B cell (primary cell): ENCODE data around the gene RBP3. TPM values are rescaled to one million over a fixed set of nuclear protein-coding genes. Genes with fewer than 3 reads are reported as not detected.

Source experiments
- ATAC-seq: fragments of 200-7000 bp; cut with Tn5 transposase; one replicate; pipeline ENCODE4 v1.10.0; 2021; ENCODE audit warnings: low read depth, mild to moderate bottlenecking, moderate number of reproducible peaks, moderate library complexity
- CTCF ChIA-PET: fragments of 350-600 bp; sonication (Branson Sonifier 250); formaldehyde crosslinking; loops from one replicate; lab custom pipeline; 2021; ENCODE audit warnings: antibody characterized with exemption, inconsistent platforms; lab: Charles Lee
- POLR2A ChIA-PET: fragments of 350-600 bp; sonication (Branson Sonifier 250); formaldehyde crosslinking; loops from one replicate; lab custom pipeline; 2021; ENCODE audit warnings: antibody characterized with exemption; lab: Charles Lee
- DNase-seq: peaks from one replicate; pipeline ENCODE4 v3.0.0; 2013
- H2AFZ ChIP-seq: 2 replicates; pipeline ENCODE4 v1.6.1; 2012; ENCODE audit warnings: mild to moderate bottlenecking, low read depth, low read length; ENCODE audit not compliant: insufficient read depth, poor library complexity, severe bottlenecking
- H3K27ac ChIP-seq, 2 donors: 1 replicate in 1 of 2; 2 replicates in 1 of 2; pipeline ENCODE4 v1.5.1; 2012 to 2013; ENCODE audit warnings: low read length in 2 of 2, mild to moderate bottlenecking in 2 of 2, moderate library complexity in 1 of 2
- H3K27me3 ChIP-seq, 4 experiments: fragments of 200-600 bp in 1 of 4; sonication (generic) in 1 of 4; replicated peaks in 1 of 4; 1 replicate in 2 of 4; 2 replicates in 2 of 4; pipeline versions ENCODE4 v1.6.1 to v1.7.0; 2013 to 2016; ENCODE audit warnings: low read length in 3 of 4, mild to moderate bottlenecking in 2 of 4, mixed read lengths in 1 of 4, moderate library complexity in 1 of 4; ENCODE audit not compliant: insufficient read depth in 4 of 4, control insufficient read depth in 3 of 4; ENCODE audit errors: control extremely low read depth in 1 of 4
- H3K36me3 ChIP-seq, 2 experiments: replicated peaks in 1 of 2; 1 replicate in 1 of 2; 2 replicates in 1 of 2; pipeline versions ENCODE4 v1.6.1 to v1.7.1; 2013; ENCODE audit warnings: low read length in 1 of 2; ENCODE audit not compliant: insufficient read depth in 2 of 2, control insufficient read depth in 1 of 2; ENCODE audit errors: control extremely low read depth in 1 of 2, extremely low read depth in 1 of 2
- H3K4me1 ChIP-seq, 2 donors: fragments of 200-600 bp in 1 of 2; sonication (generic) in 1 of 2; 1 replicate in 1 of 2; 2 replicates in 1 of 2; pipeline versions ENCODE4 v1.5.1 to v1.6.1; 2013 to 2017; ENCODE audit warnings: low read length in 2 of 2; ENCODE audit not compliant: control insufficient read depth in 2 of 2, insufficient read depth in 2 of 2
- H3K4me2 ChIP-seq: replicated peaks from 2 replicates; pipeline ENCODE3; 2012; ENCODE audit warnings: mild to moderate bottlenecking, low read depth, low read length; ENCODE audit not compliant: poor library complexity, severe bottlenecking
- H3K4me3 ChIP-seq, 5 experiments: fragments of 200-600 bp in 1 of 5; sonication (generic) in 1 of 5; 1 replicate in 3 of 5; 2 replicates in 2 of 5; pipeline versions ENCODE4 v1.5.1 to v1.7.0; 2011 to 2016; ENCODE audit warnings: low read length in 4 of 5, mild to moderate bottlenecking in 4 of 5, low read depth in 2 of 5, control low read depth in 1 of 5, moderate library complexity in 1 of 5; ENCODE audit not compliant: insufficient read depth in 1 of 5; ENCODE audit errors: control extremely low read depth in 1 of 5, extremely low read depth in 1 of 5
- H3K79me2 ChIP-seq: fragments of 200-600 bp; sonication (generic); one replicate; pipeline ENCODE4 v1.6.0; 2016; ENCODE audit warnings: low read length; ENCODE audit not compliant: control insufficient read depth, insufficient read depth
- H3K9ac ChIP-seq: fragments of 200-600 bp; sonication (generic); 2 replicates; pipeline ENCODE4 v1.6.1; 2017; ENCODE audit warnings: mild to moderate bottlenecking, low read length, moderate library complexity
- H3K9me3 ChIP-seq, 3 donors: one replicate each; pipeline versions ENCODE4 v1.6.1 to v1.7.1; 2013; ENCODE audit warnings: low read length in 2 of 3; ENCODE audit not compliant: control insufficient read depth in 2 of 3, insufficient read depth in 1 of 3; ENCODE audit errors: control extremely low read depth in 1 of 3
- H4K20me1 ChIP-seq: 2 replicates; pipeline ENCODE4 v1.6.0; 2012; ENCODE audit warnings: mild to moderate bottlenecking, low read length; ENCODE audit not compliant: insufficient read depth, control insufficient read depth, poor library complexity, severe bottlenecking
- H3K27ac Mint-ChIP-seq: one replicate; pipeline ENCODE4 v1.8.0; 2021; ENCODE audit warnings: mixed read lengths
- H3K27me3 Mint-ChIP-seq: one replicate; pipeline ENCODE4 v1.8.0; 2021; ENCODE audit warnings: mixed read lengths
- H3K4me1 Mint-ChIP-seq: one replicate; pipeline ENCODE4 v1.8.0; 2021; ENCODE audit warnings: mixed read lengths
- H3K4me3 Mint-ChIP-seq: one replicate; pipeline ENCODE4 v1.8.0; 2021; ENCODE audit warnings: mixed read lengths
- H3K9me3 Mint-ChIP-seq: one replicate; pipeline ENCODE4 v1.8.0; 2022; ENCODE audit warnings: mixed read lengths; ENCODE audit not compliant: insufficient read depth
- EZH2 ChIP-seq: IDR thresholded peaks from 2 replicates; pipeline ENCODE4 v1.6.1; 2012; ENCODE audit warnings: borderline replicate concordance, low read depth, mild to moderate bottlenecking, moderate library complexity, low read length; ENCODE audit not compliant: insufficient read depth, poor library complexity, severe bottlenecking
- WGBS: methylation state at CpG from one replicate; pipeline ENCODE4 v1.1.5; 2013; ENCODE audit warnings: missing lambda C conversion rate; ENCODE audit not compliant: insufficient coverage; 5-methylcytosine and 5-hydroxymethylcytosine counted together
- intact Hi-C: fragments of 100-400 bp; cut with micrococcal nuclease; formaldehyde crosslinking; loops from one replicate; pipeline ENCODE4 v1.10.0; 2022
- polyA plus RNA-seq: library from polyadenylated mRNA; depleted of rRNA; stranded (reverse); fragments of >200 nt; gene quantifications from 2 replicates; pipeline ENCODE4 v1.2.3, GENCODE V29; 2012
- total RNA-seq, 2 donors: library from RNA; stranded (reverse); fragments of 120-200 nt in 1 of 2; gene quantifications; 1 replicate in 1 of 2; 2 replicates in 1 of 2; pipeline versions ENCODE4 v1.2.3 to v1.2.4, GENCODE V29; 2013 to 2022
- TF ChIP-seq, protein P1 (sequence below): fragments of 200-600 bp; IDR thresholded peaks from one replicate; pipeline ENCODE4 v1.8.0; 2022; ENCODE audit warnings: antibody characterized with exemption, mild to moderate bottlenecking

RBP3 gene
- total and polyA plus RNA-seq, 2 donors (not counting 1 experiment from before 2014, with no cell fraction given): not detected

DNA sequence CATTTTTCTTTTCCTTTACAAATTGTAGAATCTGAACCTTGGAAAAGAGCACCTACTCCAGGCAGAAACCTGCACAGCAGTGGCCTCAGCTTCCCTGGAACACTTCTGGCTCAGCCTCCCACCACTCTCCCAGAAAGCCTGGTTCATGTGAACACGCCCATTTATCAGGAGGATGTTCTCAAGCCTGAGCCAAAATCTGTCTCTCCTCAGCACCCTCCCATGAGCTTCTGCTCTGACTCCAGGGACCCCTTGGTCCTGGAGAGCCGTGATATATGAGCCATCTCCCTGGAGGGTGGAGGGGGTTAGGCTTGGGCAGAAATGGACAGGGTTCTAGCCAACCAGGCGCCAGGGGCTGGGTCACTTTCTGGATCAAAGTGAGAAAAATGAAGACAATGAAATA lies 15.8 kb upstream of the RBP3 start:
- CTCF ChIA-PET: interaction anchor here (0.6 kb wide), 1 partner anchor 108 kb away, joined by 4 read pairs; no protein-coding TSS in a partner anchor
- no peak overlapping the region for H3K27ac Mint-ChIP-seq
- 100% methylated on average over 1 of the region's 3 CpGs for WGBS
- Histone ChIP-seq H3K9ac (no peak overlapping the region), H3K4me2 (no peak overlapping the region), H3K4me3 (no peak overlapping the region), H3K9me3 (peaks cover 0 to 15% (median 0%) of the 10 kb centered on the region in 3 donors), H3K27ac (no peak overlapping the region), H3K4me1 (no peaks in the 10 kb centered on the region), H4K20me1 (no peaks in the 10 kb centered on the region), H3K36me3 (no peaks in the 10 kb centered on the region), H3K79me2 (no peaks in the 10 kb centered on the region), H3K27me3 (no peaks in the 10 kb centered on the region), H2AFZ (no peak overlapping the region)
- POLR2A ChIA-PET: no interaction called here
- ATAC-seq (no peak), DNase-seq (no peak)
- H3K4me1 Mint-ChIP-seq: no peaks in the 10 kb centered on the region
- intact Hi-C loops: no loop called here
- H3K9me3 Mint-ChIP-seq: no peaks in the 10 kb centered on the region
- H3K4me3 Mint-ChIP-seq: no peak overlapping the region
- TF ChIP-seq, protein P1, sequence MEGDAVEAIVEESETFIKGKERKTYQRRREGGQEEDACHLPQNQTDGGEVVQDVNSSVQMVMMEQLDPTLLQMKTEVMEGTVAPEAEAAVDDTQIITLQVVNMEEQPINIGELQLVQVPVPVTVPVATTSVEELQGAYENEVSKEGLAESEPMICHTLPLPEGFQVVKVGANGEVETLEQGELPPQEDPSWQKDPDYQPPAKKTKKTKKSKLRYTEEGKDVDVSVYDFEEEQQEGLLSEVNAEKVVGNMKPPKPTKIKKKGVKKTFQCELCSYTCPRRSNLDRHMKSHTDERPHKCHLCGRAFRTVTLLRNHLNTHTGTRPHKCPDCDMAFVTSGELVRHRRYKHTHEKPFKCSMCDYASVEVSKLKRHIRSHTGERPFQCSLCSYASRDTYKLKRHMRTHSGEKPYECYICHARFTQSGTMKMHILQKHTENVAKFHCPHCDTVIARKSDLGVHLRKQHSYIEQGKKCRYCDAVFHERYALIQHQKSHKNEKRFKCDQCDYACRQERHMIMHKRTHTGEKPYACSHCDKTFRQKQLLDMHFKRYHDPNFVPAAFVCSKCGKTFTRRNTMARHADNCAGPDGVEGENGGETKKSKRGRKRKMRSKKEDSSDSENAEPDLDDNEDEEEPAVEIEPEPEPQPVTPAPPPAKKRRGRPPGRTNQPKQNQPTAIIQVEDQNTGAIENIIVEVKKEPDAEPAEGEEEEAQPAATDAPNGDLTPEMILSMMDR: no peak
- no peak for TF ChIP-seq EZH2
- H3K27me3 Mint-ChIP-seq: peaks cover 13% of the 10 kb centered on the region

GRCh38 chr10:47332946-47333345 lies 15.2 kb upstream of the RBP3 start:
- Histone ChIP-seq H3K9ac (no peak overlapping the region), H3K27ac (no peak overlapping the region), H3K4me3 (no peak overlapping the region), H3K4me1 (no peaks in the 10 kb centered on the region), H2AFZ (no peak overlapping the region), H3K27me3 (no peaks in the 10 kb centered on the region), H3K4me2 (no peak overlapping the region), H4K20me1 (no peaks in the 10 kb centered on the region), H3K36me3 (no peaks in the 10 kb centered on the region), H3K79me2 (no peaks in the 10 kb centered on the region), H3K9me3 (peaks cover 0 to 15% (median 0%) of the 10 kb centered on the region in 3 donors)
- Mint-ChIP-seq H3K4me1 (no peaks in the 10 kb centered on the region), H3K27me3 (peaks cover 18% of the 10 kb centered on the region), H3K27ac (no peak overlapping the region), H3K4me3 (no peak overlapping the region), H3K9me3 (no peaks in the 10 kb centered on the region)
- ChIA-PET CTCF (no interaction called here), POLR2A (no interaction called here)
- ATAC-seq (no peak), DNase-seq (no peak)
- TF ChIP-seq EZH2: no peak
- TF ChIP-seq, protein P1: no peak
- intact Hi-C loops: no loop called here
- WGBS: 95% methylated on average over 3 of the region's 3 CpGs
